Epithelial cell of alveolus of lung (primary cell): ENCODE results near the gene MRPL34. TPM values are rescaled to one million over a fixed set of nuclear protein-coding genes. Genes with fewer than 3 reads are reported as not detected.

ENCODE experiments used
- total RNA-seq: library from RNA; depleted of rRNA; stranded (reverse); fragments of >200 nt; gene quantifications from 2 replicates; pipeline ENCODE4 v1.2.1, GENCODE V29; 2015

MRPL34 gene
- 48.2 and 57.6 TPM in 2 replicates for total RNA-seq

DNA sequence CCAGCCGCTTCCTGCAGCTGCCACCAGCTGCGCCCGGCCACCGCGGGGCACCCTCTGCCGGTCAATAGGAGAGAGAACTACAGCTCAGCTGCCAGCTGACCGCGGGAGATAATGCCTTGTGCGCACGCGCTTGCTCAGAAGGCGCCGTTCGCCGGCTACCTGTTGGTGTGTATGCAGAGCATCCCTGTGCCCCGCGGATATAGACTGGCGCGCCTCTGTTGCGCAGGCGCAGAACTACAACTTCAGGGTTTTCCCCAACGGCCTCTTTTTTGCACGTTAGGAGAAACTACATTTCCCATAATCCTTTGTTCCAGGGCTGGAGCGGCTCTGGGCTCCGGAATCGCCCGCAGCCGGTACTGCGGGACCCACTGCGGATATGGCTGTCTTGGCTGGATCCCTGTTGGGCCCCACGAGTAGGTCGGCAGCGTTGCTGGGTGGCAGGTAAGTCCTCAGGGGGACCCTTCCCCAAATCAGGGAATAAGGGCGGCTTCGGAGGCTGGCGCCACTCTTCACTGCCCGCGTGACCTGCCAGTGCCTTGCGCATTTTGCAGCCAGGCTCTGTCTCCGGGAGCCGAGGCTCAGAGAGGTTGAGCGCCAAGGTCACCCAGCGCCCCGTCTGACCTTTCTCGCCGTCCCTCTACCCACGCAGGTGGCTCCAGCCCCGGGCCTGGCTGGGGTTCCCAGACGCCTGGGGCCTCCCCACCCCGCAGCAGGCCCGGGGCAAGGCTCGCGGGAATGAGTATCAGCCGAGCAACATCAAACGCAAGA, at the start of gene MRPL34:
TSS of gene MRPL34 (plus strand) at position 356 of the 768 bp plus-strand sequence. CDS start at position 377, 21 bp downstream.

DNA sequence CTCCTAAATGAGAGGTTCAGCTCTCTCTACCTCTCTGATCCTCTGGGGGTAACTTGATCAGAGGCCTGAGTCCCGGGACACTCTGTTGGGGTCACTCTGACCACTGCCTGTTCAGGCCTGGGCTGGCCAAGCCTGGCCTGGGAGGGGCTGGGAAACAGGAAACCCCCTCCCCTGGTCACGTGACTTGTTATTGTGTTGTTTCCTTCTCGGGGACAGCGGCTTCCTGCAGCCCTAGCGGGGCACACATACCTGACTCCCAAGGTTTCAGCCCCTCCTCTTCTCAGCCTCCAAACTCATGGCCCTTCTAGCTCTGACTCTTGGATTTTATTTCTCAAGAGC, 41.1 kb upstream of the MRPL34 start, which contains the start of gene USHBP1:
TSS of gene USHBP1 (minus strand) at position 105 of the 339 bp plus-strand sequence. CDS start 446 bp downstream, outside the sequence.

DNA sequence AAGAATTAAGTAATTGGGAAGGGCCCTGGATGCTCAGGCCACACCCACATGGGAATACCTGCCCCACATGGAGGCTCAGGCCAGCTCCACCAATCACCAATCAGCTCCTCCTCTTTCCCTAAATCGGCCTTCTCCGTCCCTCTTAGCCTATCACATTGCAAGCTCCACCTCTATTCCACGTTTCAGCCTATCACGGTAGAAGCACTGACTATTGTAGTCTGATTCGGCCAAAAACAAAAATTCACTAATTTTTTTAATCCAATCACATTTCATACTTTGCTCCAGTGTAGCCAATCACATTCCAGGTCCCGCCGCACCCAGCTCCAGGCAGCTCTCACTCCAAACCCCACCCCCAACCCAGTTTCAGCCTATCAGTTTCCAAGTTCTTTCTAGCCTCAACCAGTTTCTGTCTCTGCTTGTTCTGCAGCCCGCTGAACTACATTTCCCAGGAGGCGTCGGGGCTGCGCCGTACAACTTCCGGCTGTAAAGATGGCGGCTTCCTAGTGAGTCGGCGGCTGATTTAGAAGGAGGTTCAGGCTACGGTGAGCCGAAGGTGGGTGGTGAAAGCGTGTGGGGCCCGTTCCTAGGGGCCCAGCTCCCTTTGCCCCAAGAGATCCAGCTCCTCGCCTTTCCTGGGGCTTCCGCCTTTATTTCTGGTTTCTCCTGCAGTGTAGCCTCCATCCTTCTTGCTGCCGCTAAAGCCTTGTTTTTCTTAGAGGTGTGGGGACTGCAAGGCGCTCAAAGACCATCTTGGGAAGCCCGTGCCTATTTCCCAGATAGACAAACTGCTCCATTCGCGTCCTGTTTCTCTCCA, 38.5 kb upstream of the MRPL34 start, which contains the start of gene BABAM1:
TSS of gene BABAM1 (plus strand) at position 469 of the 814 bp plus-strand sequence. CDS start 1,364 bp downstream, outside the sequence.

DNA sequence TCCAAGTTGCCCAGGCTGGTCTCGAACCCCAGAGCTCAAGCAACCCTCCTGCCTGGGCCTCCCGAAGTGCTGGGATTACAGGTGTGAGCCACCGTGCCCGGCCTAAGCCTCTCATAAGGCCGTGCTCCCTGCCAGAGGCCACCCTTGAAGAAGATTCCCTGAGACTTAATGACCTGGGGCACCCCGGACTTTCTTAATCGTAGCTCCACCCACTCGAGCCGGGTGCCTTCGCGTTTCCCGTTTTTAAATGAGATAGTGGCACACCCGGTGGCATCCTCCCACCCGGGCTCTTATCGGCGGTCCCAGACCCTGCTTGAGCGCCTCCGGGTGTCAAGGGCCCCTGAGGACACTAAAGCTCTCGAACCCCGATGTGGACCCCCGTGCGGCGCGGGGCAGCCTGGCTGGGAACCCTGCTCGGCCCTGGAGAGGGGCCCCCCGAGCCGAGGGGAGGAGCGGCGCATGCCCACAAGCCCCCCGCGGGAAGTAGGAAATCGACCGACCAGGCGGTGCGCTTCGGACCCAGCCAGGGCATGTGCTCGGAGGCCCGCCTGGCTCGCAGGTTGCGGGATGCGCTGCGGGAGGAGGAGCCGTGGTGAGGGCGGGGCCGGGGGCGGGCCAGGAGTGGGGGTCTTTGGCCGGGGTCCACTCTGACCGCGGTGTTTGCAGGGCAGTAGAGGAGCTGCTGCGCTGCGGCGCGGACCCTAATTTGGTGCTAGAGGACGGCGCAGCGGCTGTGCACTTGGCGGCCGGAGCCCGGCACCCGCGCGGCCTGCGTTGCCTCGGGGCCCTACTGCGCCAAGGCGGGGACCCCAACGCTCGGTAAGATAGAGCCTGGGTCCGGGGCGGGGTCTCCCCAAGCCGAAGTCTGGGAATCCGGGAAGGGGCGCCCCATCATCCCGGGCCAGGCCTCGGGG, 24.0 kb upstream of the MRPL34 start, which contains the start of gene ANKLE1:
TSS of gene ANKLE1 (plus strand) at position 511 of the 914 bp plus-strand sequence. CDS start at position 531, 20 bp downstream.

DNA sequence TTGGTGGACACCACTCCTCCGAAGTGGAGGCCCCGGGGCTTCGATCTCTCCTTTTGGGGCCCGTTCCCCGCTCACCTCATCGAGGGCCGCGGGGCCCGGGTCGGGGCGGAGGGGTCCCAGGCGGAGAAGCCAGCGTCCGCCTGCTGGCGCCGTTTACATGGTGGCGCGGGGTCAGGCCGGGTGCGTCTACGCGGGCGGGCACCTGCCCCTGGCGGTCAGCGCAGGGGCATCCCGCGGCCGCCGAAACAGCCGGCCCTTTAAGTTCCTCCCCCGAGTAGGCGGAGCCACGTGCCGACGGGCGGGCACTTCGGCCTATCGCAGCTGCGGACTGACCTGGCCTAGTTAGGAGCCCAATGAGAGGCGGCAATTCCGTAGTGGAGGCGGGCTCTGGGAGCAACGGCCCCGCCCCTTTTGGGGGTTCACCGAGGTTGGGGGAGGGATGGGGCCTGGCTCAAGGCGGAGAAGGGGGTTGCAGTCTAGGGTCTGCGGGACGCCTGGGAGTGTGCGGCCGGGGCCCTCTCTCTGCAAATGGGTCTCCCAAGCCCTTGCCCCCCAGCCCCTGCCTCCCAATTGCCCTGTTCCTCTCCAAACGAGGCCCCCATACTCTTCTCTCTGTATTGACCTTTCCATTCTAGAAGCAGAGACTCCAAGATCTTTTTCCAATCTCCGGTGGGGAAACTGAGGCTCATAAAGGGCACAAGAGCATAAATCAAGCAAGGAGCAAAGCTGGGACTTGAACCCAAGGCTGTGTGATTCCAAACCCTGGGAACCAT, 2.3 kb upstream of the MRPL34 start, which contains the start of gene ABHD8:
TSS of gene ABHD8 (minus strand) at position 259 of the 773 bp plus-strand sequence. CDS start 1,809 bp downstream, outside the sequence.

DNA sequence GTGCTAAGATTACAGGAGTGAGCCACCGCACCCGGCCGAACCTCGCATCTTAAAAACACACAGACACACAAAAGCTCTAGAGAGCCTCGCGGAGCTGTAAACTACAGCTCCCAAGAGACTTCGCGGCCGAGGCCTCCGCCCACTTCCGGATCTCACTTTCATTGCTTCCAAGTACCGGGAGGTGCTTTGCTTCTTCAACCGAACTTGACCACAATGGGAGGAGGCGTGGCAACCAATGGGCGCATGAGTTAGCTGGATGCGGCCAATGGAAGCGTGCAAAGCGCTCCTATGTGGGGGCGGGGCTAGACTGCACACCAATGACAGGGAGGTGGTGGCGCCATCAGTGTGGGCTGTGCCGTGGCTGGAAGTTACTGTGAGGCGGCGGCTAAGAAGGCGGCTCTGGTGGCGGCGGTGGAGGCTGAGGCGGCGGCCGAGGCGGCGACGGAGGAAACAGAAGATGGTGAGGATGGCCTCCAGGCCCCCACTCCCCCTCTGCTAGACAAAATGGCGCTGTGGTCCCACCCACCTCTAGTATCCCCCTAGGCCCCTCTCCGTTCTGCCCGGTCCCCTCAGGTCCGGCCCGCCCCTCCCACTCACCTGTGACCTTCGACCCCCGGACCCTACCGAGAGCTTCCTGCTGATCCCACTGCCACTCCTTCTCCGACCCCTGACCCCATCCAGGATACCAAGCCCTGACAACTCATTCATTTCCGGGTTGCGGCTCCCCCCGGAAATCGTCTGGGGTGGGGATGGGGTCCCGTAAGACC, 3.7 kb downstream of the MRPL34 start, which contains the start of gene DDA1:
TSS of gene DDA1 (plus strand) at position 366 of the 767 bp plus-strand sequence. CDS start at position 458, 92 bp downstream.

DNA sequence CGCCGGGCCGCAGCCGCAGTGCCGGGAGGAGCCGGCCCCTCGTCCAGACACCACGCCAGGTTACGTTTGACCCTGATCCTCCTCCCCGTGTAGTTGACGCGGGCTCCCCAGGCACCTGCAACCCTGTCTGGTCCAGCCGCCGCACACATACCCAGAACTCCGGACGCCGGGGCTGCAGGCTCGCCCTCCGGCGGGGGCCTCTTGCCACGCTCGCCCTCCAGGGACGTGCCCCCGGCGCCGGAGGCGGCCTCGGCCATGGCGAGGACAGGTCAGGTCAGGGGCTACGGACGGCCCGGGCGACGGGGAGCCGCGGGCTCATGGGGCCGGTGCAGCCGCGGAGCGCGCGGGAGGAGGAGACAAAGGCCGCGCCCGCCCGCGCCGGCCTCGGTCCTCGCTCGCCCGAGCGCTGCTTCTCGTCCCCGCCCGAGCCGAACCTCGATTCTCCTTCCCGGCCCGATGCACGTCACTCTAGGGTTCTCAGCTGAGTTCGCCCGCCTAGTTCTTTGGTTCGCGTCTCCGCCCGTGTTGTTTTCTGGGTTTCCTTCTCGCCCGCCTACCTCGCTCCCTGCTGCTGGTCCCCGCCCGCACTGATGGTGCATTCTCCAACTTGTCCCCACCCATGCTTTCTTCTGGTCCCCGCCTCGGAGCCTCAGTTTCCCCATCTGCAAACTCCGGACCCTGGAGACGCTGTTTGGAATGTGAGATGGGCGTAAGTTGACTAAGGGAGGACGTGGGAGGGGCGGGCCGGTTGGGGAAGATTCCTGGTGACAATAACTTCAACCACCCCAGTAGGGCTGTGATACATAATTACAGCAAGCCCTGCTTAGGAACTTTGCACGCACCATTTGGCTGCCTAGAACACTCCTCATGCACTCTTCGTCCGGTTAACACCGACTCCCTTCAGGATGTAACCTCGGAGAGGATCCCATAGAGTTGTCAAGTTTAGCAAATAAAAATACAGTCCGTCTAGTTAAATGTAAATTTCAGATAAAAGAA, 29.0 kb downstream of the MRPL34 start, which contains the start of gene ANO8:
TSS of gene ANO8 (minus strand) at position 442 of the 996 bp plus-strand sequence. CDS start at position 257, 185 bp downstream.

DNA sequence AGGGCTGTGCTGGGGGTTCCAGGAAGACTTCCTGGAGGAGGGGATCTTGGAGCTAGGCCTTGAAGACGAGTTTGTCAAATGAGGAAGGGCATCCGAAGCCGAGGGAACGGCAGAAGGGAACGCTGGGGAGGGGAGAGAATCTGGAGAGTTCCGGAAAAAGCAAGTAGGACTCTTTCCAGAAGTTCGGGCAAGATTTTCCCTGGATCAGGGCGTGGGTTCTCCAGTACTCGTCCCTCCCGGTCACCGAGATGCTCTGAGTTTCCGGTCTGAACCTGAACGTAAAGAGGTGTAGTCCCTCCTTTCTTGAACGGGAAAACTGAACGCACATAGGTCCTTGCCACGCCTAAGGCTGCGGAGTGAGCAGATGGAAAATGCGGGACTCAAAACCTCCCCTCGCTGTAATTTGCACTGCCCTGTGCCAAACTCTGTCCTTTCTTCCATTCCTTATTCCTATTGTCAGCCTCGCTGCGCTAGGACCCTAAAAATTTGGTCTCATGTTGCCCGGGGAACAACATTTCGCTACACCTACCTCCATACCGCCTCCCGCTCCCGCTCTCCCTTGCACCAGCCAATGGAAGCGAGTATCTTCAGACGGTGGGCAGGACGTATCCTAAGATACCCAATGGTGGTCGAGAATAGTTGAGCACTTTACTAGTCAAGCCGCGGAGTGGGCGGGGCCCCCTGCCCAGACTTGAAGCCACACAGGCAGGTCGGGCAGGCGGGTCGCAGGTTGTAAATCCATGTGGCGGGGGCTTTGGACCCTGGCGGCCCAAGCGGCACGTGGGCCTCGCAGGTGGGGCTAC, 31.4 kb downstream of the MRPL34 start, which contains the start of gene GTPBP3:
TSS of gene GTPBP3 (plus strand) at position 682 of the 803 bp plus-strand sequence. CDS start at position 741, 59 bp downstream.

Other genes with a start within 250 kb of the MRPL34 start
- gene HAUS8, start 230.4 kb upstream of the MRPL34 start, total RNA-seq: 7.3 and 13.4 TPM in 2 replicates
- gene MYO9B, start 230.1 kb upstream of the MRPL34 start, total RNA-seq: 40.6 and 51.3 TPM in 2 replicates
- gene USE1, start 90.5 kb upstream of the MRPL34 start, total RNA-seq: 28.7 and 43.4 TPM in 2 replicates
- gene OCEL1, start 79.6 kb upstream of the MRPL34 start, total RNA-seq: 20.2 and 28.4 TPM in 2 replicates
- gene NR2F6, start 60.0 kb upstream of the MRPL34 start, total RNA-seq: 76.9 and 86.4 TPM in 2 replicates
- 0.26 TPM in 1 of 2 replicates, not detected in the other for gene USHBP1, start 41.1 kb upstream of the MRPL34 start, total RNA-seq
- gene BABAM1, start 38.4 kb upstream of the MRPL34 start, total RNA-seq: 70.1 and 93.5 TPM in 2 replicates
- 0.39 and 0.96 TPM in 2 replicates for gene ANKLE1, start 24.0 kb upstream of the MRPL34 start, total RNA-seq
- 16.2 and 40.7 TPM in 2 replicates for gene ABHD8, start 2.4 kb upstream of the MRPL34 start, total RNA-seq
- 18.8 and 22.9 TPM in 2 replicates for gene DDA1, start 3.7 kb downstream of the MRPL34 start, total RNA-seq
- gene ANO8, start 29.0 kb downstream of the MRPL34 start, total RNA-seq: 4.3 and 5.6 TPM in 2 replicates
- gene GTPBP3, start 31.7 kb downstream of the MRPL34 start, total RNA-seq: 11.2 and 18.1 TPM in 2 replicates
- 1.3 TPM in 1 of 2 replicates, not detected in the other for gene PLVAP, start 71.5 kb downstream of the MRPL34 start, total RNA-seq
- gene CCDC194, start 88.3 kb downstream of the MRPL34 start, total RNA-seq: not detected in 2 replicates
- 2.8 and 6.7 TPM in 2 replicates for gene BST2, start 99.8 kb downstream of the MRPL34 start, total RNA-seq
- 91.5 and 97.4 TPM in 2 replicates for gene MVB12A, start 114.2 kb downstream of the MRPL34 start, total RNA-seq
- gene TMEM221, start 142.8 kb downstream of the MRPL34 start, total RNA-seq: 0.13 and 0.64 TPM in 2 replicates
- not detected in 2 replicates for gene NXNL1, start 155.1 kb downstream of the MRPL34 start, total RNA-seq
- 10.5 and 25.4 TPM in 2 replicates for gene SLC27A1, start 164.7 kb downstream of the MRPL34 start, total RNA-seq
- 97.4 and 107 TPM in 2 replicates for gene PGLS, start 205.8 kb downstream of the MRPL34 start, total RNA-seq
- 89.3 and 209 TPM in 2 replicates for gene COLGALT1, start 249.8 kb downstream of the MRPL34 start, total RNA-seq